MCF 10A (cell line): ENCODE results near the gene FKBP2. TPM values are rescaled to one million over a fixed set of nuclear protein-coding genes. Genes with fewer than 3 reads are reported as not detected.
A peak's percentile ranks its signal among the peaks of the same experiment; 100 is the strongest.

ENCODE experiments used
- BruUV-seq: library from RNA; stranded (reverse); fragments of 400-500 nt; replicated peaks from 2 replicates; lab custom pipeline; 2021; lab: Mats Ljungman, UMichigan
- CTCF ChIA-PET: fragments of 300-600 bp; sonication (Branson Sonifier 250); formaldehyde crosslinking; extraction: SDS; loops from one replicate; lab custom pipeline; 2021; ENCODE audit warnings: antibody characterized with exemption, inconsistent platforms; lab: Yijun Ruan, JAX
- POLR2A ChIA-PET: fragments of 300-600, 350-650 bp; sonication (Branson Sonifier 250); formaldehyde crosslinking; extraction: SDS; loops from one replicate; lab custom pipeline; 2020; ENCODE audit warnings: antibody characterized with exemption, inconsistent platforms; lab: Yijun Ruan, JAX
- DNase-seq: peaks from one replicate; pipeline ENCODE4 v3.0.0-alpha.2; 2018; ENCODE audit not compliant: unreplicated experiment
- H3K27ac Mint-ChIP-seq: one replicate; pipeline ENCODE4 v1.8.0; 2022; ENCODE audit warnings: mild to moderate bottlenecking, low read depth, mixed read lengths; ENCODE audit not compliant: unreplicated experiment
- H3K27me3 Mint-ChIP-seq: one replicate; pipeline ENCODE4 v1.8.0; 2022; ENCODE audit warnings: mixed read lengths; ENCODE audit not compliant: insufficient read depth, unreplicated experiment
- H3K36me3 Mint-ChIP-seq: one replicate; pipeline ENCODE4 v1.8.0; 2022; ENCODE audit warnings: mild to moderate bottlenecking, moderate library complexity, mixed read lengths; ENCODE audit not compliant: insufficient read depth, unreplicated experiment
- H3K4me1 Mint-ChIP-seq: one replicate; pipeline ENCODE4 v1.8.0; 2022; ENCODE audit warnings: mixed read lengths; ENCODE audit not compliant: insufficient read depth, unreplicated experiment
- H3K4me3 Mint-ChIP-seq: one replicate; pipeline ENCODE4 v1.8.0; 2022; ENCODE audit warnings: mild to moderate bottlenecking, moderate library complexity, mixed read lengths; ENCODE audit not compliant: unreplicated experiment
- H3K9me3 Mint-ChIP-seq: one replicate; pipeline ENCODE4 v1.8.0; 2022; ENCODE audit warnings: mixed read lengths; ENCODE audit not compliant: unreplicated experiment
- intact Hi-C: fragments of 100-400 bp; cut with micrococcal nuclease; formaldehyde crosslinking; loops from 2 replicates; pipeline ENCODE4 v1.14.1; 2022
- total RNA-seq: library from RNA; stranded (reverse); gene quantifications from 2 replicates; pipeline ENCODE4 v1.2.3, GENCODE V29; 2022
- TF ChIP-seq, protein P1 (sequence below): fragments of 200-600 bp; IDR thresholded peaks from one replicate; pipeline ENCODE4 v1.8.0; 2022; ENCODE audit warnings: antibody characterized with exemption, mild to moderate bottlenecking; ENCODE audit not compliant: unreplicated experiment

FKBP2 gene
- total RNA-seq, 1 experiment from 2014 or later: 86.0 TPM

DNA sequence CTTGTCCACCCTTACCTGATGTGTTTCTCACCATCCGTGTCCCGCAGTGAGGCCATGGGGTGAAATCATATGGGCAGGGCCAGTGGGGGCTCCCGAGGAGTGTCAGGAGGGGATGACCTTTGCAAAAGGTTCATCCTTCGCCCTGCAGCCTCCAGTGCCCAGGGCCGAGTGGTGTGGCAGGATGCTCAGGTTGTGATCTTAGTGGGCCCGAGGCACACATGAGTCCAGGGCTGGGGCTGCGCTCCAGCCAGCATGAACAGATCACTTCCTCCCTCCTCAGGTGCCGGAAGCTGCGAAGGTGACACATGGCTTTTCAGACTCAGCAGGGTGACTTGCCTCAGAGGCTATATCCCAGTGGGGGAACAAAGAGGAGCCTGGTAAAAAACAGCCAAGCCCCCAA lies 2.8 kb upstream of the FKBP2 start:
- Mint-ChIP-seq H3K9me3 (no peaks in the 10 kb centered on the region), H3K4me1 (peaks cover 15% of the 10 kb centered on the region), H3K27me3 (no peaks in the 10 kb centered on the region), H3K27ac (no peak overlapping the region), H3K4me3 (no peak overlapping the region), H3K36me3 (peaks cover 41% of the 10 kb centered on the region)
- intact Hi-C loops: no loop called here
- BruUV-seq: no TSS peak
- POLR2A ChIA-PET: interaction anchor here (0.7 to 10.8 kb wide), 3 partner anchors 9 to 32 kb away, joined by 3 to 122 read pairs (median 73); partner anchors contain the start of genes DNAJC4, NUDT22, PPP1R14B and TRPT1
- CTCF ChIA-PET: interaction anchor here (1.4 to 1.8 kb wide), 2 partner anchors 13 to 33 kb away, joined by 5 to 6 read pairs; partner anchors contain the start of gene PLCB3
- TF ChIP-seq, protein P1, sequence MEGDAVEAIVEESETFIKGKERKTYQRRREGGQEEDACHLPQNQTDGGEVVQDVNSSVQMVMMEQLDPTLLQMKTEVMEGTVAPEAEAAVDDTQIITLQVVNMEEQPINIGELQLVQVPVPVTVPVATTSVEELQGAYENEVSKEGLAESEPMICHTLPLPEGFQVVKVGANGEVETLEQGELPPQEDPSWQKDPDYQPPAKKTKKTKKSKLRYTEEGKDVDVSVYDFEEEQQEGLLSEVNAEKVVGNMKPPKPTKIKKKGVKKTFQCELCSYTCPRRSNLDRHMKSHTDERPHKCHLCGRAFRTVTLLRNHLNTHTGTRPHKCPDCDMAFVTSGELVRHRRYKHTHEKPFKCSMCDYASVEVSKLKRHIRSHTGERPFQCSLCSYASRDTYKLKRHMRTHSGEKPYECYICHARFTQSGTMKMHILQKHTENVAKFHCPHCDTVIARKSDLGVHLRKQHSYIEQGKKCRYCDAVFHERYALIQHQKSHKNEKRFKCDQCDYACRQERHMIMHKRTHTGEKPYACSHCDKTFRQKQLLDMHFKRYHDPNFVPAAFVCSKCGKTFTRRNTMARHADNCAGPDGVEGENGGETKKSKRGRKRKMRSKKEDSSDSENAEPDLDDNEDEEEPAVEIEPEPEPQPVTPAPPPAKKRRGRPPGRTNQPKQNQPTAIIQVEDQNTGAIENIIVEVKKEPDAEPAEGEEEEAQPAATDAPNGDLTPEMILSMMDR: no peak
- no peak for DNase-seq

DNA sequence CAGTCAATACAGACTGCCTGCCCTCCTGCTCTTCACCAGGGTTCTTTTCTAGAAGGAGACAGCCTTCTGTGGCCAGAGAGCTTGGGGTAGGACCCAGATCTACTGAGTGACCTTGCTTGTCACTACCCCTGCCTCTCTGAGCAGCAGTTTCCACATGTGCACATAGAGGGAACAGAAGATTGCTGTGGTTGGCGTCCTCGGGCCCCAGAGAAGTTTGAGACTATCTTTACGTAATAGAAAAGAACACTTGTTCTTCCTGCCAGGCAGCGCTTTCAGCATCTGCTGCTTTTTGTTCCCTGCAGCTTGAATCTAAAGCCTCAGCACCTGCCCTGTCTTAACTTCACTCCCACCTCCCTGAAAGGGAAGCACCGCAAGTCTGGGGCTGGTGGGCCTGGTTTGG lies 1.9 kb upstream of the FKBP2 start:
- POLR2A ChIA-PET: interaction anchor here (1.9 to 10.8 kb wide), 3 partner anchors 10 to 31 kb away, joined by 8 to 122 read pairs (median 73); partner anchors contain the start of genes DNAJC4, NUDT22, PLCB3 and TRPT1
- TF ChIP-seq, protein P1: no peak
- BruUV-seq: no TSS peak
- H3K4me3 Mint-ChIP-seq: no peak overlapping the region
- DNase-seq: no peak
- no peaks in the 10 kb centered on the region for H3K27me3 Mint-ChIP-seq
- H3K4me1 Mint-ChIP-seq: peaks cover 23% of the 10 kb centered on the region
- CTCF ChIA-PET: interaction anchor here (1.4 kb wide), 1 partner anchor 12 kb away, joined by 5 read pairs; the partner anchor contains the start of gene PLCB3
- H3K27ac Mint-ChIP-seq: no peak overlapping the region
- H3K9me3 Mint-ChIP-seq: no peaks in the 10 kb centered on the region
- intact Hi-C loops: no loop called here
- peaks cover 43% of the 10 kb centered on the region for H3K36me3 Mint-ChIP-seq

DNA sequence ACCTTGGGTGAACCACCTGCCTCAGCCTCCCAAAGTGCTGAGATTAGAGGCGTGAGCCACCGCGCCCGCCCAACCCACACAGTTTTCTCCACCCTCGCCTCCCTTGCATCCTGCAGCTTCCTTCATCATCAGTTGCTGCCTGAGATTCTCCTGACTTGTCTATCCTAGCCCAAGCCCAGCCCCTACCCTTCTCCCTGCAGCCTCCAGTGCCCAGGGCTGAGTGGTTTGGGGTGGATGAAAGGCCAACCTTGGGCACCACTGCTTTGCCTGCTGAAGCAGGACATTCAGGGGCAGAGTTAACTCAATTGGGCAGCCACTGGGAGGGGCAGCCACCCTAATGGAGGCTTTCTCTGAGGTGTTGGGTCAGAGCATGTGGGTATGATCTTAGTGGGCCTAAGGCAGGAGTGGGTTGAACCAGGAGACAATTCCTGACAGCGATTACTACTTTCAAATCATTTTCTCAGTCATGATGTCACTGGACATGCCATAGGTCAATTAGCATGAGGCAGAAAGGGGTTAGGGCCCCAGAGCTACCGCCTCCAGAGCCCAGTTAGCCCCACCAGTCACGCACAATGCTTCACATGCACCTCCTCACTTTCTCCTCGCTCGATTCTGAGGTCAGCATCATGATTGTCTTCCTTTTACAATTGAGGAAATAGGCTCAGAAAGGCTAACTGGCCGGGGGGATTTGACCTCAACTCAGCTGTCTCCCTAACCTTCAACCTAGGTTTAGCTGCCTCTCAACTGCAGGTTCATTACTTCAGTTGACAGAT lies 1.0 kb upstream of the FKBP2 start:
- intact Hi-C loops: no loop called here
- BruUV-seq: no TSS peak
- peak overlapping the region; percentile 93 for H3K4me3 Mint-ChIP-seq
- H3K27me3 Mint-ChIP-seq: no peaks in the 10 kb centered on the region
- peak overlapping the region; percentile 98 for H3K27ac Mint-ChIP-seq
- no peak for DNase-seq
- peaks cover 51% of the 10 kb centered on the region for H3K36me3 Mint-ChIP-seq
- TF ChIP-seq, protein P1: no peak
- ChIA-PET POLR2A (interaction anchor here (0.7 to 10.8 kb wide), 7 partner anchors 11 to 82 kb away, joined by 3 to 122 read pairs (median 14); partner anchors contain the start of genes CATSPERZ, DNAJC4, ESRRA and NUDT22), CTCF (interaction anchor here (1.0 to 1.4 kb wide), 4 partner anchors 11 to 61 kb away, joined by 3 to 5 read pairs (median 4); partner anchors contain the start of gene PLCB3)
- H3K4me1 Mint-ChIP-seq: peaks cover 23% of the 10 kb centered on the region
- no peaks in the 10 kb centered on the region for H3K9me3 Mint-ChIP-seq

DNA sequence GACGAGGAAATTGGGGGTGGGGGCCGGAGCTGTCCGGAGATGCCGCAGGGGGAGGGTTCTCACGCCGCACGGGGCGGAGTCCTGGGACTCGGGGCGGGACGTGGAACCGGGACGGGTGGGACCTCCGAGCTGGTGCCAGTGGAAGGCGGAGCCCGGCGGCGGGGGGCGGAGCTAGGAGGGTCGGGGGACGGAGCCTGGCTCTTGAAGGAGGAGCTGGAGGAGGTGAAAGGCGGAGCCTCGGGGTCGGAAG lies 271 bp downstream of the FKBP2 start:
- DNase-seq: peak; percentile 98
- H3K36me3 Mint-ChIP-seq: peaks cover 56% of the 10 kb centered on the region
- CTCF ChIA-PET: interaction anchor here (0.7 to 1.3 kb wide), 5 partner anchors 10 to 395 kb away, joined by 3 to 5 read pairs (median 4); partner anchors contain the start of gene PLCB3
- peak overlapping the region; percentile 93 for H3K4me3 Mint-ChIP-seq
- no peaks in the 10 kb centered on the region for H3K27me3 Mint-ChIP-seq
- TF ChIP-seq, protein P1: no peak
- no peaks in the 10 kb centered on the region for H3K9me3 Mint-ChIP-seq
- peak overlapping the region; percentile 98 for H3K27ac Mint-ChIP-seq
- peaks cover 19% of the 10 kb centered on the region for H3K4me1 Mint-ChIP-seq
- POLR2A ChIA-PET: interaction anchor here (0.6 to 10.8 kb wide), 18 partner anchors 10 to 1620 kb away, joined by 3 to 122 read pairs (median 4); partner anchors contain the start of genes B3GAT3, BAD, CATSPERZ and DNAJC4
- intact Hi-C loops: no loop called here
- no TSS peak for BruUV-seq
